DND-41 (cell line): Measurements from ENCODE around the gene ALDH1L1.

Source experiments
- CTCF ChIP-seq: IDR thresholded peaks from 2 replicates; pipeline ENCODE4 v1.5.1; 2012; ENCODE audit warnings: borderline replicate concordance, low read length, moderate library complexity, mild to moderate bottlenecking; ENCODE audit not compliant: poor library complexity, severe bottlenecking; ENCODE audit errors: extremely low read depth
- EZH2 ChIP-seq: IDR thresholded peaks from 3 replicates; pipeline ENCODE4 v1.6.1; 2012; ENCODE audit warnings: borderline replicate concordance, low read depth, mild to moderate bottlenecking, moderate library complexity, low read length, inconsistent platforms; ENCODE audit not compliant: severe bottlenecking

- TF ChIP-seq CTCF: no peak
- TF ChIP-seq EZH2: no peak
Observed at GRCh38 chr3:126104028-126104635, 76.3 kb downstream of the ALDH1L1 start.
